GM18499 (cell line): ENCODE data around the gene NPAS2.

Source experiments
- ATAC-seq: cut with Tn5 transposase; IDR thresholded peaks from one replicate; pipeline ENCODE4 v1.9.1; 2021; ENCODE audit warnings: moderate number of reproducible peaks; ENCODE audit not compliant: insufficient read depth, unreplicated experiment

Gene NPAS2

GRCh38 chr2:100982431-100982861, 162.5 kb downstream of the NPAS2 start:
- no peak for ATAC-seq

DNA sequence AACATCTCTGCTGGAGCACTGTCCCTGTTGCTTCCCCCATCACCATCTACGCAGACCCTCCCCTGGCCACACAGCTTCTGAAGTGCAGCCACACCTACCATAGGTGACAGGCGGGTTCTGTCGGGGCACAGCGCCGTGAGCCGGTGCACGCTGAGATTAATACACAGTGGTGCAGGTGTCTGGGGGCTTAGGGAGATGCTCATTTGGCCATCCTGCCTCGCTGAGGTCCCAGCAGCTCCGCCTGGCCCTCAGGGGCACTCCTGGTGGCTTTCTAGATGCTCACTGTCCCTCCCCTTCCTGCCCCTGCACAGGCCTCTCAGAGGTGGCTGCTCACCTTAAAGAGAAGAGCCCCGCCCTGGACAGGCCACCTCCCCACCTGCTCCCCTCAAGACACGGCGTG, 163.3 kb downstream of the NPAS2 start:
- no peak for ATAC-seq

- no peak for ATAC-seq
Observed at GRCh38 chr2:100983684-100984310, 163.9 kb downstream of the NPAS2 start.

DNA sequence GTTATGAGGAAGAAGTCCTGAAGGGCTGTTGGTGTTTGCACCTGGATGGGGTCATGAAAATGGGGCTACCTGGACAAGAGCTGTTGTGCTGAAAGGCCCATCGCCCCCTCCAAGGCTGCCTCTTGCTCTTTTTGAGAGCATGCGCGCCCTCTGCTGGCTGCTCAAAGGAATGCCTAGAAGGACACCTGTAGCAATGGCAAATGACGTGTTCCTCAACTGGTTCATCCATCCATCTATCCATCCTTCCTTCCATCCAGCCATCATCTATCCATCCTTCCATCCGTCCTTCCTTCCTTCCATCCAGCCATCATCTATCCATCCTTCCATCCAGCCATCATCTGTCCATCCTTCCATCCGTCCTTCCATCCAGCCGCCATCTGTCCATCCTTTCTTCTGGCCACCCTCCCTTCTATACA, 165.0 kb downstream of the NPAS2 start:
- no peak for ATAC-seq

DNA sequence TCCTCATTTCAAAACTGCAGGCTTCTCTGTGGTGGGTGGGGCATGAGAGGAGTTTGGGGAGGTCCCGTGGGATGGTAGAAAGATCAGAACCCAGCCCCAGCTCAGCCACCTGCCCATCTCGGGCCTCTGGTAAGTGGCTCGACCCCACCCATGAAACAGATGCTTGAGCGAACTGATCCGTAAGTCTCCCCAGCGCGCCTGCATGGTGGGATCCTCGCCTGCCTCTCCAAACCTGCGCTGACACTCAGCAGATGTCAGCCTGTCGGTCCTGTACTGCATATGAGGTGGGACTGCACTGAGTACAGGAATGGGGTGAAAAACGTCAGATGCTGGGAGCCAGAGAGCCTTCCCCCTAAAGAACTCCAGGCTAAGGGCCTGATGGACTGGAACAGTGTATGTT, 166.2 kb downstream of the NPAS2 start:
- no peak for ATAC-seq

- ATAC-seq, result no peak
Observed at GRCh38 chr2:100987536-100987935, 167.6 kb downstream of the NPAS2 start.

- ATAC-seq, result no peak
Observed at GRCh38 chr2:100987974-100988373, 168.0 kb downstream of the NPAS2 start.

- no peak for ATAC-seq
Observed at GRCh38 chr2:100988630-100989417, 168.9 kb downstream of the NPAS2 start.

GRCh38 chr2:100989666-100990065, 169.7 kb downstream of the NPAS2 start:
- ATAC-seq, result no peak

DNA sequence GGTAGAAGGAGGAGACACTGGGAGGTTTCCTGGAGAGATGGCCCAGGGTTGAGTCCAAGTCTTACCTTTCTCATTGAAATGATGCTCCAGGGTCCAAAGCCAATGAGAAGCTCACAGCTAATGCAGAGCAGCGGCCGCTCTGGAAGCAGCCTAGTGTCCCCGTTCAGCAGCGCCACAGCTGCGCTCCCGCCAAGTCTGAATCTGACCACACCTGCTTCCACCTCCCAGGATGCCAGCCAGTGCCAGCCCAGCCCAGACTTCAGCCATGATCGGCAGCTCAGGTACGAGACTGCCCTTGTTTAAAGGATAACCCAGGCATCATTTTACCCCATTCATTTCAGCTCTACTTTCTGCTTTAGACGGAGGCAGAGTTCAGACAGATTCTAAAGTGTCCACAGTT, 170.2 kb downstream of the NPAS2 start:
- no peak for ATAC-seq

DNA sequence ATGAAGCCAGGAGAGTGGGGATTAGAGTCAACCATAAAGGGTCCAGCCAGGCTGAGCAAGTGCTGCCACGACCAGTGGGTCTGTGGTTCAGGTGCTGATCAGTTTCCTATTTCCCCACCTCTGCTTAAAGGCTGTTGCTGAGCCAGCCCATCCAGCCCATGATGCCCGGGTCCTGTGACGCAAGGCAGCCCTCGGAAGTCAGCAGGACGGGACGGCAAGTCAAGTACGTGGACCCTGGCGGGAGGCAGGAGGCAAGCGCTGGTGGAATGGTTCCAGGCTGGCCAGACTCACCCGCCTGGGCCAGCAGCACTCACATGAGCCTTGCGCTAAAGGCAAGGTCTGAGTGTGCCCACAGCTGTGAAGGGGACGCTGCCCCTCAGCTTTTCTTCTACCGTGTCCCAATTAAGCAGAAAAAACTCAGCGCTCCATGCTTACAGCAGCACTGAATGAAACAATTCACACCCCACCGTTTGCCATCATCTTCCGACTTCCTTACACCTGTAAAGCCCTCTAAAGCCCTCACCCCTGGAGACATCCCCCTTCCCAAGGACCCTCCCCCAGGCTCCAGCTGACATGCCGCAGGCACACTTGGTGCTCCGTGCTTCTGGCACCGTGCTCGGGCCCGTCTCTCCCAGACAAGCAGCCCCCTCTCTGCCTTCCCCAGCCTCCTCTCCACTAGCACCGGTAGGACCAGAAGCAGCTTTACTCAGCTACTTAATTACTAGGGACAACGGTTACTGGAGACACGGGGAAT, 170.9 kb downstream of the NPAS2 start:
- ATAC-seq, result no peak

DNA sequence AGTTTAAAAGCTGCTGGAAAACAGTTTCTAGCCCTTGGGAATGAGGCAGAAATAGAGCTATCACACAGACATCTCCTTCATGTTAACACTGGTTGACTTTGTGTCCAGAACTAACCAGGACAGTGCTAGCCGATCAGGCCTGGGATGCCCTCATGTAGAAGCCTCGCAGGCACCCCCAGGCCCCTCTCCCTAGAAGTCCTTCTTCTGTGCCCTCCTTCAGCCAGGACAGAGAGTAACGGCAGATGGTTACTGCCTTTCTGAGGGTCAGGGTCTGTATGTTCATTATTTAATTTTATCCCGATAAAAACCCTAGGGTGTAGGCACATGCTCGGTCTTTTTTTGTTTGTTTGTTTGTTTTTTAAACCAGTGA, 171.4 kb downstream of the NPAS2 start:
- no peak for ATAC-seq

DNA sequence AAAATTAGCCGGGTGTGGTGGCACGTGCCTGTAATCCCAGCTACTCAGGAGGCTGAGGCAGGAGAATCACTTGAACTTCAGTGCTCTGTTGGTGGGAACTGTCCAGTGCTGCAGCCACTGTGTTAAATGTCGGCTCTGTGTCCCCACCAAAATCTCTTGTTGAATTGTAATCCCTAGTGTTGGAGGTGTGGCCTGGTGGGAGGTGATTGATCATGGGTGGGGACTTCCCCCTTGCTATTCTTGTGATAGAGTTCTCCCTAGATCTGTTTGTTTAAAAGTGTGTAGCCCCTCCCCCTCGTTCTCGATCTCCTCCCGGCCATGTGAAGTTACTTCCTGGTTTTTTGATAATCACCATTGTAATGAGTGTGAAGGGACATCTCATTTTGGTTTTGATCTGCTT, 172.3 kb downstream of the NPAS2 start:
- ATAC-seq, result no peak

- ATAC-seq, result no peak
Observed at GRCh38 chr2:100993294-100993693, 173.4 kb downstream of the NPAS2 start.

DNA sequence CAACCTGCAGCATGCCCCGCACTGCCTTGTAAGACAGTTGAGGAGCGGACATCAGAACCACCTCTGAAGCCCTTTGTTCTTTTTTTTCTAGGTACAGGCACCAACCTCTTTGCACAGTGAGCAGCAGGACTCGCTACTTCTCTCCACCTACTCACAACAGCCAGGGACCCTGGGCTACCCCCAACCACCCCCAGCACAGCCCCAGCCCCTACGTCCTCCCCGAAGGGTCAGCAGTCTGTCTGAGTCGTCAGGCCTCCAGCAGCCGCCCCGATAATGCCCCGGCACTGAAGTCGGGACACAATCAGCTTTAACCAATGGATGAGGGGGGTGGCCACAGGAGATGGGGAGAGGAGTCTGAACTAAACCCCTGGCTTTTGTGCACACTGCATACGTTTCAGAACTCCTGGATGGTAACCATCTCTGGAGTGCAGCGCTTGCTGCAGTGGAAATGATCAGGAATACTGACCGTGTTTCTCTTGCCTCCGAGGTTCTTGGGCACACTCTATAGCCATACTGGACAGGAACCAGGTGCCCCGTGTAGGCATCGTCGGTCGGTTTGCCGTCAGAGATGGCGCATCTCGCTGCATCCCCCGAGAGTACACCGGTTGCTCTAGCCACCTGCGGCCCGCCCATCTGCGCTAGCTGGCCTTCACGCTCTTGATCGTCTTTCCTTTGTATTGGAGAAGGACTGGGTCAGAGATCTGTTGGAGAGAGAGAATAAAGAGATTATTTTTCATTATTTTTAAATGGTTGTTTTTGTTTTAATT, 175.6 kb downstream of the NPAS2 start:
- ATAC-seq, result no peak

DNA sequence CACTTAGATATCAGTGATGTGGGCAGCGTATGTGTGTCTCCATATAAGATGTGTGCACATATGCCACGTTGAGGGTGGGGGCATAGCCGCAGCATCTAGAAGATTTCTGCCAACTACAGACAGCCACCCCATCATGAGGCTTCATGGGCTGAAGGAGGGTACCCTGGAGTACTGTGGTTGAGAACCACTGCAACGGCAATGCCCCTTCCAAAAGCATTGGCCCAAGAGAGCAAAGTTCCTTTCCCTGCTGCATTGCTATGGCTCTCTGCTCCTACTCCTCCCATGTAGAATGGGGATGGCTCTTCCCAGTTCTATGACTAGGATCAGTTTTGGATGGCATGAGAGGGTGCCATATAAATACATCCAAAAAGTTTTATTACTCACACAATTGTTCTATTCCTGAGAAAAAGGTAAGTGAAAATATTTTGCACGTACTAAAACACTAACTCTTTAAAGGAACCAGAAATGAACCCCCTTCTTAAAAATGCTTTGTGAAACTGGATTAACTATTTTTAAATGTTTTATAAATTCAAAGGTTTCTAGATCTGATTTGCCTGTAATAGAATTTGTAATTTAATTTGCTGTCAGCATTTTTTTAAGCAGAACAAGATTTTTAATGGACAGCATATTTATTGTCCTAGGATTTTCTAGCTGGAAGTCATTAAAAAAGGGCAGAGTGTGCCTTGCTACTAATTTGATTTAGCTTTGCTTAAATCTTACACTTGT, 177.7 kb downstream of the NPAS2 start:
- ATAC-seq, result no peak

DNA sequence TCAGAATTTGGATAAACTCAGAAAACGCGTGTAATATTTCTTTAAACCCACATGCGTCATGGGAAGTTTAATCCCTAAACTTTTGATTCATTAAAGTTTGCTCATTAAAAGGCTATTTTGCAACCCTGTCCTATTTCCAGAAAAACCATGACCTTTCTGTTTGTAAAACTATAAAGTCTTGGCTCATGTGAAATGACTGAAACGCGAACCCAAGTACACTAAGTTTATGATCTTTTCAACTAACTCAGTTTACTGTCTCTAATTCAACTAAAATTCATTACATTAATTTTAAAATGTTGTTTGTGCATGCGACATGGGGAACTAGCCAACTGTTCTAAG, 178.3 kb downstream of the NPAS2 start:
- ATAC-seq, result no peak

- ATAC-seq, result no peak
Observed at GRCh38 chr2:100999995-101000394, 180.1 kb downstream of the NPAS2 start.

DNA sequence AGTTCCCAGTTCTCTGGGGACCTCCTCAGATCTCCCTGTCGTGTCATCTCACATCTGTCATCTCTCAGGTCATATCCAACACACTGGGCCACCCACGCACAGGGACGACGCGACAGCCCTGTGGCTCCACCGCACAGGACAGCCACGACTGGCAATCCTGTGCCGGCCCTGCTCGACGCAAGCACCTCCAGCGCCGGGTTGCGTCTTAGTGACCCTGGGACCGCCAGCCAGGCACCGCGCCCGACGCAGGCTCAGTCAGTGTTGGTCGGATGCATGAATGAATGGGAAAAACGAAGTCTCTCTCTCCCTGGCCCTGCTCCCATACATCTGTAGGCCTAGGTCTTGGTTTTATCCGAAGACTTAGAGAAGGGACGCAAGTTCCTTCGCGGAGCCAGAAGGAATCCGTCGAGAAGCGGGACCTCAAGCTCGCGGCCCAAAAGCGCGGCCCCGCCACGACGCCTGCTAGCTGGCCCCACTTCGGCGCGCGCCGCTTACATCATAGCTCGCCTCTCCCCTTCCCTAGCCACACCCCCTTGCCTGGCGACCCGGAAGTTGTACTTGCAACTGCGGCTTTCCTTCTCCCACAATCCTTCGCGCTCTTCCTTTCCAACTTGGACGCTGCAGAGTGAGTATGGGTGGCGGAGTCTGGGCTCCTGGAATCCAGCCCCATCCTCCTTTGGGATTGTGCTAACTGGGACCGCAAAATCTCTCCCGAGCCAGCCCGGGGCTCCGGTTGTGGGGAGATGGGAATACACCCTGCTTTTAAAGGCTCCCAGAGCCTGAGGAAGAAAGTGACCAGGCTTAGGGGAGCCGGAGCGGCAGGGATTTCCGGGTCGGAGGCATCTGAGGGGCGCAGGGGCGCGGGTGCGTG, 182.0 kb downstream of the NPAS2 start, which contains the start of gene RPL31:
Gene RPL31, plus strand, starts transcription at position 599 of the 871 bp plus-strand sequence. CDS start 413 bp downstream, outside the sequence.
- ATAC-seq, result peak; percentile 95
